OCI-LY1 (cell line): ENCODE measurements around the gene PTPRJ.

Experiments used
- H2AFZ ChIP-seq: fragments of 200-600 bp; sonication (generic), shearing (Covaris generic); 2 replicates; pipeline ENCODE4 v1.6.0; 2014; ENCODE audit warnings: antibody characterized with exemption, mild to moderate bottlenecking, low read length
- H3F3A ChIP-seq: fragments of 200-600 bp; sonication (generic), shearing (Covaris generic); 2 replicates; pipeline ENCODE4 v1.6.0; 2014; ENCODE audit warnings: mild to moderate bottlenecking, antibody characterized with exemption, low read length, moderate library complexity; ENCODE audit not compliant: insufficient read depth
- H3K27ac ChIP-seq: fragments of 200-600 bp; sonication (generic); 2 replicates; pipeline ENCODE4 v1.5.1; 2014; ENCODE audit warnings: low read length, mixed run types, mild to moderate bottlenecking, low read depth; ENCODE audit not compliant: poor library complexity, severe bottlenecking
- H3K27me3 ChIP-seq: fragments of 200-600 bp; sonication (generic); 2 replicates; pipeline ENCODE4 v1.6.0; 2014; ENCODE audit warnings: antibody characterized with exemption, mild to moderate bottlenecking, low read length, moderate library complexity; ENCODE audit not compliant: insufficient read depth
- H3K36me3 ChIP-seq: fragments of 200-600 bp; sonication (generic); 2 replicates; pipeline ENCODE4 v1.6.1; 2014; ENCODE audit warnings: mild to moderate bottlenecking, antibody characterized with exemption, low read length, moderate library complexity, mixed read lengths; ENCODE audit not compliant: insufficient read depth
- H3K4me1 ChIP-seq: fragments of 200-600 bp; sonication (generic); 2 replicates; pipeline ENCODE4 v1.5.1; 2014; ENCODE audit warnings: mild to moderate bottlenecking, low read length, moderate library complexity; ENCODE audit not compliant: insufficient read depth, severe bottlenecking
- H3K4me2 ChIP-seq: fragments of 200-600 bp; sonication (generic), shearing (Covaris generic); 2 replicates; pipeline ENCODE4 v1.6.1; 2014; ENCODE audit warnings: low read length
- H3K4me3 ChIP-seq: fragments of 200-600 bp; sonication (generic); 2 replicates; pipeline ENCODE4 v1.5.1; 2014; ENCODE audit warnings: low read length, low read depth, mild to moderate bottlenecking, mixed read lengths; ENCODE audit not compliant: poor library complexity, severe bottlenecking
- H3K79me2 ChIP-seq: fragments of 200-600 bp; shearing (Covaris generic); 2 replicates; pipeline ENCODE4 v1.6.1; 2016; ENCODE audit warnings: mixed run types, low read length, mixed read lengths; ENCODE audit not compliant: insufficient read depth
- H3K9ac ChIP-seq: fragments of 200-600 bp; sonication (generic), shearing (Covaris generic); 2 replicates; pipeline ENCODE4 v1.6.1; 2014; ENCODE audit warnings: mild to moderate bottlenecking, low read length, mixed read lengths
- H3K9me2 ChIP-seq: fragments of 200-600 bp; sonication (generic), shearing (Covaris generic); 2 replicates; pipeline ENCODE4 v1.6.1; 2014; ENCODE audit warnings: low read depth, mild to moderate bottlenecking, low read length, mixed read lengths
- H3K9me3 ChIP-seq: fragments of 200-600 bp; shearing (Covaris generic); 2 replicates; pipeline ENCODE4 v1.6.1; 2014; ENCODE audit warnings: low read length, mixed read lengths
- H4K20me1 ChIP-seq: fragments of 200-600 bp; sonication (generic), shearing (Covaris generic); 2 replicates; pipeline ENCODE4 v1.6.0; 2016; ENCODE audit warnings: mild to moderate bottlenecking, low read length; ENCODE audit not compliant: insufficient read depth
- EZH2 ChIP-seq: fragments of 200-600 bp; sonication (generic), shearing (Covaris generic); IDR thresholded peaks from 2 replicates; pipeline ENCODE4 v1.8.0; 2017; ENCODE audit warnings: borderline replicate concordance, mixed run types, mild to moderate bottlenecking, antibody characterized with exemption, low read length, moderate library complexity, mixed read lengths
- TF ChIP-seq, protein P1 (sequence below): fragments of 200-600 bp; sonication (generic), shearing (Covaris generic); IDR thresholded peaks from 2 replicates; pipeline ENCODE4 v1.5.1; 2017; ENCODE audit warnings: mild to moderate bottlenecking, antibody characterized with exemption, low read length, moderate library complexity, mixed read lengths

PTPRJ gene

DNA sequence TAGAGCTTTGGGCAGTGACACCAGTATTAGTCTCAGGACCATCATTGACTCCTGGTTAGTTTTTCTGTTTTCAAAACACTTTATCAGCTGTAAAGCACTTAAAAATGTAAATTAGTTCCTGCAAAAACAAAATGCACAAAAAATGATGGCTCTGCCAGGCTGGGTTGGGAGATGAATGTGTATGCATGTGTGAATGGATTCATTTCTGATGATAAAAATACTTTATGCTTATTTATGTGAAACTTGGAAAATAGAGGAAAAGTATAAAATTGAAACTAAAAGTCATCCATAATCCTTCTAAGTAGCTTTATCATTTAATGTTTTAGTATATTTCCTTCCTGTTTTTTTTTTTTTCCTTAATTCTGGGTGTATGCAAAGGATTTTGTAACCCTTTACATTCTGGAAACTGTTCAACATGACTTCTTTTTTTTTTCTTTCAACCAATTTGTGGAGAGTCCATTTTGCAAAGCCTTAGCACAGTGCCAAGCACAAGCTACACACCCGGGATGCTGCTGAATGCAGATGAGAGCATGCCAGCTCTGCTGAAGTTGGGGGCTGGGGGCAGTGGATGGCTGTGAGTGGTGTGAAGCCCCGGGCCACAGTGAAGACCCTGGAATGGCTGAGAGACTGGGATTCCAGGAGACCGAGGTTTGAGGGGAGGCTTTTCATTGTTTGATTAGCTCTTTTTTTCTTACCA, 37.6 kb downstream of the PTPRJ start:
- Histone ChIP-seq H3K27me3 (no peaks in the 10 kb centered on the region), H3K9ac (peak overlapping the region; percentile 90), H3K4me2 (peak overlapping the region; percentile 73), H3F3A (peaks cover 25% of the 10 kb centered on the region; the same call in 1 of the 2 replicates), H2AFZ (no peak overlapping the region), H4K20me1 (no peaks in the 10 kb centered on the region), H3K4me3 (peak overlapping the region; percentile 60), H3K36me3 (peaks cover 7% of the 10 kb centered on the region; the same call in 1 of the 2 replicates), H3K9me3 (no peaks in the 10 kb centered on the region), H3K79me2 (peaks cover 65% of the 10 kb centered on the region), H3K4me1 (peaks cover 100% of the 10 kb centered on the region), H3K9me2 (no peaks in the 10 kb centered on the region), H3K27ac (peak overlapping the region; percentile 100)
- TF ChIP-seq, protein P1, sequence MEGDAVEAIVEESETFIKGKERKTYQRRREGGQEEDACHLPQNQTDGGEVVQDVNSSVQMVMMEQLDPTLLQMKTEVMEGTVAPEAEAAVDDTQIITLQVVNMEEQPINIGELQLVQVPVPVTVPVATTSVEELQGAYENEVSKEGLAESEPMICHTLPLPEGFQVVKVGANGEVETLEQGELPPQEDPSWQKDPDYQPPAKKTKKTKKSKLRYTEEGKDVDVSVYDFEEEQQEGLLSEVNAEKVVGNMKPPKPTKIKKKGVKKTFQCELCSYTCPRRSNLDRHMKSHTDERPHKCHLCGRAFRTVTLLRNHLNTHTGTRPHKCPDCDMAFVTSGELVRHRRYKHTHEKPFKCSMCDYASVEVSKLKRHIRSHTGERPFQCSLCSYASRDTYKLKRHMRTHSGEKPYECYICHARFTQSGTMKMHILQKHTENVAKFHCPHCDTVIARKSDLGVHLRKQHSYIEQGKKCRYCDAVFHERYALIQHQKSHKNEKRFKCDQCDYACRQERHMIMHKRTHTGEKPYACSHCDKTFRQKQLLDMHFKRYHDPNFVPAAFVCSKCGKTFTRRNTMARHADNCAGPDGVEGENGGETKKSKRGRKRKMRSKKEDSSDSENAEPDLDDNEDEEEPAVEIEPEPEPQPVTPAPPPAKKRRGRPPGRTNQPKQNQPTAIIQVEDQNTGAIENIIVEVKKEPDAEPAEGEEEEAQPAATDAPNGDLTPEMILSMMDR: no peak
- no peak for TF ChIP-seq EZH2

DNA sequence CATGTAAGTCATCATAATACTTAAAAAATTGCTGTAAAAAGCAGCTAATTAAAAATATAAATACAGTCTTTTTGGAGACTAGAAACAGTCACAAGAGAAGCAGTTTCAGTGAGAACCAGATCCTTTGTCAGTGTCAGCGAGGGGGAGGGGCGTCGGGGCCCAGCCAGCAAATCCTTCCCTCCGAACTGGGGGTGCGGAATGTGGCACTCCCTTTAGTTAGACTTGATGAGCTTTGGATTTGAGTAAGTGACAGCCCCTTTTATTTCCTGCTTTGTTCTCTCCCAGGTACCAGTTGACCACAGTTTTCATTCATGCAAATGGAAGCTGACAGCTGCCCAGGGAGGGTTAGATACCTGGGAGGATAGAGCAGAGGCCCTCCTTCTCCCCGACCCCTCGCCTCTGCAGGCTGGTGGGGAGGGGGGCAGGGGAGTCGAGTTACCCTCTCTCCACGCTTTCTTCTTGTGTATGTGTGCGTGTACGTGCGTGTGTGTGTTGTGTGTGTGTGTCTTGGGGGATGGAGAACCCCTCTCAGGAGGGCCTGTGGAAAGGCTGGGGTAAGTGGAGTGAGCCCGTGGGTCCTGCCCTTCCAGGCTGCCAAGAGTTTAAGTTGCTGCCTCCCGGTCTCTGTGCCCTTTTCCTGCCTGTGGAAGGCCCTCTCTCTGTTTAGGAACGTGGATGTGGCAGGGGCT, 38.3 kb downstream of the PTPRJ start:
- Histone ChIP-seq H3K9me2 (no peaks in the 10 kb centered on the region), H3K9me3 (no peaks in the 10 kb centered on the region), H3K4me1 (peaks cover 100% of the 10 kb centered on the region), H3F3A (peaks cover 22% of the 10 kb centered on the region; the same call in 1 of the 2 replicates), H3K36me3 (peaks cover 7% of the 10 kb centered on the region; the same call in 1 of the 2 replicates), H3K27ac (peak overlapping the region; percentile 100), H3K9ac (peak overlapping the region; percentile 90), H4K20me1 (no peaks in the 10 kb centered on the region), H3K4me2 (peak overlapping the region; percentile 73), H3K4me3 (peak overlapping the region; percentile 60), H3K27me3 (no peaks in the 10 kb centered on the region), H2AFZ (no peak overlapping the region), H3K79me2 (peaks cover 70% of the 10 kb centered on the region)
- TF ChIP-seq EZH2: no peak
- TF ChIP-seq, protein P1: no peak

DNA sequence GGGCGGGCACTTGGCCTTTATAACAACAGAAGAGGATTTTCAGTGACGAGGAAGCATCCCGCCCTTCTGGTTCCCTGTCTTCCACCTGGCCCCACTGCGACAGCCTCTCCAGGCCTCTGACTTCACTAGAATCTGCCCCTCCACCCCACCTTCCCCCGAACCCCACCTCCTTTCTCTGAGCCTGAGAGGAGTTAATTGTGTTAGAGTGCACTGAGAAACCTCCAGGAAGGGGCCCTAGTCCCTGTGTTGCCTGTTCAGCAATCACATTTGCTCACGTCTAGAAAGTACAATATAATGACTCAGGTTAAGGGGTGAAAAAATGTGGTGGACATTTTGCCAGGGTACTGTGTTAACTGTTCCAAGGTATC, 38.8 kb downstream of the PTPRJ start:
- H3K79me2 ChIP-seq: peaks cover 70% of the 10 kb centered on the region
- H3K36me3 ChIP-seq: peaks cover 7% of the 10 kb centered on the region; the same call in 1 of the 2 replicates
- TF ChIP-seq EZH2: no peak
- TF ChIP-seq, protein P1: no peak
- H3F3A ChIP-seq: peaks cover 22% of the 10 kb centered on the region; the same call in 1 of the 2 replicates
- H3K9me3 ChIP-seq: no peaks in the 10 kb centered on the region
- H2AFZ ChIP-seq: no peak overlapping the region
- H3K4me1 ChIP-seq: peaks cover 100% of the 10 kb centered on the region
- H3K27ac ChIP-seq: peak overlapping the region; percentile 100
- no peaks in the 10 kb centered on the region for H4K20me1 ChIP-seq
- H3K9ac ChIP-seq: peak overlapping the region; percentile 90
- no peaks in the 10 kb centered on the region for H3K9me2 ChIP-seq
- H3K4me2 ChIP-seq: peak overlapping the region; percentile 73
- no peaks in the 10 kb centered on the region for H3K27me3 ChIP-seq
- peak overlapping the region; percentile 60 for H3K4me3 ChIP-seq
